Tibial nerve (tissue), 4 donors: ENCODE data around the gene NGEF.

ENCODE experiments used
- EP300 ChIP-seq, 2 donors: sonication (generic); formaldehyde crosslinking; IDR thresholded peaks; one replicate each; pipeline ENCODE4 v1.6.1; 2017; ENCODE audit warnings: antibody characterized with exemption in 2 of 2, mild to moderate bottlenecking in 1 of 2
- POLR2A ChIP-seq, 2 donors: fragments of 450-650 bp; IDR thresholded peaks; one replicate each; pipeline ENCODE4 v1.6.1; 2017; ENCODE audit warnings: antibody characterized with exemption in 2 of 2, mild to moderate bottlenecking in 2 of 2, moderate library complexity in 2 of 2
- TF ChIP-seq, protein P1 (sequence below), 5 experiments: fragments of 200-600 bp in 3 of 5; fragments of 450-650 bp in 2 of 5; sonication (generic) in 3 of 5; IDR thresholded peaks; one replicate each; pipeline ENCODE4 v1.5.1; 2016 to 2019; ENCODE audit warnings: antibody characterized with exemption in 5 of 5, mild to moderate bottlenecking in 3 of 5, moderate library complexity in 2 of 5

DNA sequence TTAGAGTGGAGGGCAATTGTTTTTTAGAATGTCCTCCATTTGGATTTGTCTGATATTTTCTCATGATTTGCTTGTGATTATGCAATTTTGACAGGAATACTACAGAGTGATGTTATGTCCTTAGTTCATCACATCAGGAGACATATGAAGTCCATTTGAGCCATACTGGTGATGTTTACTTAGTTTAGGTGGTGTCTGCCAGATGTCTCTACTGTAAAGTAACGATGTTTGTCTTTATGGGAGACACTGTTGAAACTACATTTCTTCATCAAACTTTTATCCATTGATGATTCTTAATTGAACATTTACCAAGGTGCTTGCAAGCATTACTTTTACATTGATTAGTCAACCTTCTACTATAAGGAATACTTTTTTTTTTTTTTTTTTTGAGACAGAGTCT lies 147.9 kb downstream of the NGEF start:
- TF ChIP-seq, protein P1, sequence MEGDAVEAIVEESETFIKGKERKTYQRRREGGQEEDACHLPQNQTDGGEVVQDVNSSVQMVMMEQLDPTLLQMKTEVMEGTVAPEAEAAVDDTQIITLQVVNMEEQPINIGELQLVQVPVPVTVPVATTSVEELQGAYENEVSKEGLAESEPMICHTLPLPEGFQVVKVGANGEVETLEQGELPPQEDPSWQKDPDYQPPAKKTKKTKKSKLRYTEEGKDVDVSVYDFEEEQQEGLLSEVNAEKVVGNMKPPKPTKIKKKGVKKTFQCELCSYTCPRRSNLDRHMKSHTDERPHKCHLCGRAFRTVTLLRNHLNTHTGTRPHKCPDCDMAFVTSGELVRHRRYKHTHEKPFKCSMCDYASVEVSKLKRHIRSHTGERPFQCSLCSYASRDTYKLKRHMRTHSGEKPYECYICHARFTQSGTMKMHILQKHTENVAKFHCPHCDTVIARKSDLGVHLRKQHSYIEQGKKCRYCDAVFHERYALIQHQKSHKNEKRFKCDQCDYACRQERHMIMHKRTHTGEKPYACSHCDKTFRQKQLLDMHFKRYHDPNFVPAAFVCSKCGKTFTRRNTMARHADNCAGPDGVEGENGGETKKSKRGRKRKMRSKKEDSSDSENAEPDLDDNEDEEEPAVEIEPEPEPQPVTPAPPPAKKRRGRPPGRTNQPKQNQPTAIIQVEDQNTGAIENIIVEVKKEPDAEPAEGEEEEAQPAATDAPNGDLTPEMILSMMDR (IDR thresholded peaks at IDR 0.05): no peak
- TF ChIP-seq EP300 (IDR thresholded peaks at IDR 0.05): no peak
- TF ChIP-seq POLR2A (IDR thresholded peaks at IDR 0.05): no peak
